B cell (primary cell): ENCODE measurements around the gene VEGFA. TPM values are rescaled to one million over a fixed set of nuclear protein-coding genes. Genes with fewer than 3 reads are reported as not detected.

Experiments
- ATAC-seq: fragments of 200-7000 bp; cut with Tn5 transposase; one replicate; pipeline ENCODE4 v1.10.0; 2021; ENCODE audit warnings: low read depth, mild to moderate bottlenecking, moderate number of reproducible peaks, moderate library complexity
- CTCF ChIA-PET: fragments of 350-600 bp; sonication (Branson Sonifier 250); formaldehyde crosslinking; loops from one replicate; lab custom pipeline; 2021; ENCODE audit warnings: antibody characterized with exemption, inconsistent platforms; lab: Charles Lee
- POLR2A ChIA-PET: fragments of 350-600 bp; sonication (Branson Sonifier 250); formaldehyde crosslinking; loops from one replicate; lab custom pipeline; 2021; ENCODE audit warnings: antibody characterized with exemption; lab: Charles Lee
- DNase-seq: peaks from one replicate; pipeline ENCODE4 v3.0.0; 2013
- H2AFZ ChIP-seq: 2 replicates; pipeline ENCODE4 v1.6.1; 2012; ENCODE audit warnings: mild to moderate bottlenecking, low read depth, low read length; ENCODE audit not compliant: insufficient read depth, poor library complexity, severe bottlenecking
- H3K27ac ChIP-seq, 2 donors: 1 replicate in 1 of 2; 2 replicates in 1 of 2; pipeline ENCODE4 v1.5.1; 2012 to 2013; ENCODE audit warnings: low read length in 2 of 2, mild to moderate bottlenecking in 2 of 2, moderate library complexity in 1 of 2
- H3K27me3 ChIP-seq, 4 experiments: fragments of 200-600 bp in 1 of 4; sonication (generic) in 1 of 4; replicated peaks in 1 of 4; 1 replicate in 2 of 4; 2 replicates in 2 of 4; pipeline versions ENCODE4 v1.6.1 to v1.7.0; 2013 to 2016; ENCODE audit warnings: low read length in 3 of 4, mild to moderate bottlenecking in 2 of 4, mixed read lengths in 1 of 4, moderate library complexity in 1 of 4; ENCODE audit not compliant: insufficient read depth in 4 of 4, control insufficient read depth in 3 of 4; ENCODE audit errors: control extremely low read depth in 1 of 4
- H3K36me3 ChIP-seq, 2 experiments: replicated peaks in 1 of 2; 1 replicate in 1 of 2; 2 replicates in 1 of 2; pipeline versions ENCODE4 v1.6.1 to v1.7.1; 2013; ENCODE audit warnings: low read length in 1 of 2; ENCODE audit not compliant: insufficient read depth in 2 of 2, control insufficient read depth in 1 of 2; ENCODE audit errors: control extremely low read depth in 1 of 2, extremely low read depth in 1 of 2
- H3K4me1 ChIP-seq, 2 donors: fragments of 200-600 bp in 1 of 2; sonication (generic) in 1 of 2; 1 replicate in 1 of 2; 2 replicates in 1 of 2; pipeline versions ENCODE4 v1.5.1 to v1.6.1; 2013 to 2017; ENCODE audit warnings: low read length in 2 of 2; ENCODE audit not compliant: control insufficient read depth in 2 of 2, insufficient read depth in 2 of 2
- H3K4me2 ChIP-seq: replicated peaks from 2 replicates; pipeline ENCODE3; 2012; ENCODE audit warnings: mild to moderate bottlenecking, low read depth, low read length; ENCODE audit not compliant: poor library complexity, severe bottlenecking
- H3K4me3 ChIP-seq, 5 experiments: fragments of 200-600 bp in 1 of 5; sonication (generic) in 1 of 5; 1 replicate in 3 of 5; 2 replicates in 2 of 5; pipeline versions ENCODE4 v1.5.1 to v1.7.0; 2011 to 2016; ENCODE audit warnings: low read length in 4 of 5, mild to moderate bottlenecking in 4 of 5, low read depth in 2 of 5, control low read depth in 1 of 5, moderate library complexity in 1 of 5; ENCODE audit not compliant: insufficient read depth in 1 of 5; ENCODE audit errors: control extremely low read depth in 1 of 5, extremely low read depth in 1 of 5
- H3K79me2 ChIP-seq: fragments of 200-600 bp; sonication (generic); one replicate; pipeline ENCODE4 v1.6.0; 2016; ENCODE audit warnings: low read length; ENCODE audit not compliant: control insufficient read depth, insufficient read depth
- H3K9ac ChIP-seq: fragments of 200-600 bp; sonication (generic); 2 replicates; pipeline ENCODE4 v1.6.1; 2017; ENCODE audit warnings: mild to moderate bottlenecking, low read length, moderate library complexity
- H3K9me3 ChIP-seq, 3 donors: one replicate each; pipeline versions ENCODE4 v1.6.1 to v1.7.1; 2013; ENCODE audit warnings: low read length in 2 of 3; ENCODE audit not compliant: control insufficient read depth in 2 of 3, insufficient read depth in 1 of 3; ENCODE audit errors: control extremely low read depth in 1 of 3
- H4K20me1 ChIP-seq: 2 replicates; pipeline ENCODE4 v1.6.0; 2012; ENCODE audit warnings: mild to moderate bottlenecking, low read length; ENCODE audit not compliant: insufficient read depth, control insufficient read depth, poor library complexity, severe bottlenecking
- H3K27ac Mint-ChIP-seq: one replicate; pipeline ENCODE4 v1.8.0; 2021; ENCODE audit warnings: mixed read lengths
- H3K27me3 Mint-ChIP-seq: one replicate; pipeline ENCODE4 v1.8.0; 2021; ENCODE audit warnings: mixed read lengths
- H3K4me1 Mint-ChIP-seq: one replicate; pipeline ENCODE4 v1.8.0; 2021; ENCODE audit warnings: mixed read lengths
- H3K4me3 Mint-ChIP-seq: one replicate; pipeline ENCODE4 v1.8.0; 2021; ENCODE audit warnings: mixed read lengths
- H3K9me3 Mint-ChIP-seq: one replicate; pipeline ENCODE4 v1.8.0; 2022; ENCODE audit warnings: mixed read lengths; ENCODE audit not compliant: insufficient read depth
- EZH2 ChIP-seq: IDR thresholded peaks from 2 replicates; pipeline ENCODE4 v1.6.1; 2012; ENCODE audit warnings: borderline replicate concordance, low read depth, mild to moderate bottlenecking, moderate library complexity, low read length; ENCODE audit not compliant: insufficient read depth, poor library complexity, severe bottlenecking
- WGBS: methylation state at CpG from one replicate; pipeline ENCODE4 v1.1.5; 2013; ENCODE audit warnings: missing lambda C conversion rate; ENCODE audit not compliant: insufficient coverage; 5-methylcytosine and 5-hydroxymethylcytosine counted together
- intact Hi-C: fragments of 100-400 bp; cut with micrococcal nuclease; formaldehyde crosslinking; loops from one replicate; pipeline ENCODE4 v1.10.0; 2022
- polyA plus RNA-seq: library from polyadenylated mRNA; depleted of rRNA; stranded (reverse); fragments of >200 nt; gene quantifications from 2 replicates; pipeline ENCODE4 v1.2.3, GENCODE V29; 2012
- total RNA-seq, 2 donors: library from RNA; stranded (reverse); fragments of 120-200 nt in 1 of 2; gene quantifications; 1 replicate in 1 of 2; 2 replicates in 1 of 2; pipeline versions ENCODE4 v1.2.3 to v1.2.4, GENCODE V29; 2013 to 2022
- TF ChIP-seq, protein P1 (sequence below): fragments of 200-600 bp; IDR thresholded peaks from one replicate; pipeline ENCODE4 v1.8.0; 2022; ENCODE audit warnings: antibody characterized with exemption, mild to moderate bottlenecking

The VEGFA gene
- total and polyA plus RNA-seq, 2 donors (not counting 1 experiment from before 2014, with no cell fraction given) = 3.9 to 6.4 TPM

DNA sequence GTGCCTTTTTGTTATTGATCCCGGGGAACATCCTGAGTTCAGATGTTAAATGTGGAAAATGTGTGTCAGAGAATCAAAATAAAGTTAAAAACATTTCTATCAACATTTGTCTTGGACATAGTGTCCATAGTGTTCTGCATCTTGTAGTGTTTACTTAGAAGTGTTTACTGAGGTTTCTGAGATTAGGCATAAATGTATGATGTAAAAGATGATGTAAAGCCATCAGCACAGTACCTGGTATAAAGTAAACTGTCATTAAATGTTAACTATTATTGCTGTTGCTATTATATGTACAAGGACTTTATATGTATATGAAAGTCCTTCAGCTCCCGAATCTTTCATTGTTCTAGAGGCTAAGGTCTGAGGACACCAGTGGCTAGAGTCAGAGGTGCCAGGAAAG lies 28.2 kb upstream of the VEGFA start:
- Histone ChIP-seq H3K36me3 (no peaks in the 10 kb centered on the region), H3K4me2 (no peak overlapping the region), H3K4me3 (no peak overlapping the region), H3K9me3 (no peaks in the 10 kb centered on the region), H3K79me2 (no peaks in the 10 kb centered on the region), H3K27ac (no peak overlapping the region), H3K27me3 (peaks cover 0 to 6% (median 0%) of the 10 kb centered on the region in 4 experiments), H3K4me1 (no peaks in the 10 kb centered on the region), H4K20me1 (no peaks in the 10 kb centered on the region), H3K9ac (no peak overlapping the region), H2AFZ (no peak overlapping the region)
- Mint-ChIP-seq H3K27ac (no peak overlapping the region), H3K9me3 (no peaks in the 10 kb centered on the region), H3K27me3 (peaks cover 12% of the 10 kb centered on the region), H3K4me1 (no peaks in the 10 kb centered on the region), H3K4me3 (no peak overlapping the region)
- intact Hi-C loops = no loop called here
- TF ChIP-seq, protein P1, sequence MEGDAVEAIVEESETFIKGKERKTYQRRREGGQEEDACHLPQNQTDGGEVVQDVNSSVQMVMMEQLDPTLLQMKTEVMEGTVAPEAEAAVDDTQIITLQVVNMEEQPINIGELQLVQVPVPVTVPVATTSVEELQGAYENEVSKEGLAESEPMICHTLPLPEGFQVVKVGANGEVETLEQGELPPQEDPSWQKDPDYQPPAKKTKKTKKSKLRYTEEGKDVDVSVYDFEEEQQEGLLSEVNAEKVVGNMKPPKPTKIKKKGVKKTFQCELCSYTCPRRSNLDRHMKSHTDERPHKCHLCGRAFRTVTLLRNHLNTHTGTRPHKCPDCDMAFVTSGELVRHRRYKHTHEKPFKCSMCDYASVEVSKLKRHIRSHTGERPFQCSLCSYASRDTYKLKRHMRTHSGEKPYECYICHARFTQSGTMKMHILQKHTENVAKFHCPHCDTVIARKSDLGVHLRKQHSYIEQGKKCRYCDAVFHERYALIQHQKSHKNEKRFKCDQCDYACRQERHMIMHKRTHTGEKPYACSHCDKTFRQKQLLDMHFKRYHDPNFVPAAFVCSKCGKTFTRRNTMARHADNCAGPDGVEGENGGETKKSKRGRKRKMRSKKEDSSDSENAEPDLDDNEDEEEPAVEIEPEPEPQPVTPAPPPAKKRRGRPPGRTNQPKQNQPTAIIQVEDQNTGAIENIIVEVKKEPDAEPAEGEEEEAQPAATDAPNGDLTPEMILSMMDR = no peak
- no peak for TF ChIP-seq EZH2
- ChIA-PET POLR2A (no interaction called here), CTCF (no interaction called here)
- WGBS = 100% methylated on average over 1 of the region's 2 CpGs
- DNase-seq (no peak), ATAC-seq (no peak)

DNA sequence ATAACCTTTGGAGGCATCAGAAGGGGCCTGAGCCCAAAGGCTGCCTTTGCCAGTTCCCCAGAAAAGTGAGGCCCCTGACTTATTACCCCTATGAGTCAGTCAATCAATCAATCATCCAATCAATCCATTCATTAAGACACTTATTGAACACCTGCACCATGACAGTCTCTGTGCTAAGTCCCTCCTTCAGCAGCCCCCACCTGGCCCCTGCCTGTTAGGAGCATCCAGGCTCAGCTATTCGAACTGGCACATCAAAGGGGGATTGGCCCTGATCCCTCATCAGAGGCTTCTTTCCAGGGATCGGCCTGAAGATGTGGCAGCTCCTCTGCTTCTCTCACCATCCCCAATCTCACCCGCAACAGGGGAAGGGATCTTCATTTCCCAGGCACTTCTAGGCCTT lies 27.7 kb upstream of the VEGFA start:
- Histone ChIP-seq H3K9me3 (no peaks in the 10 kb centered on the region), H4K20me1 (no peaks in the 10 kb centered on the region), H3K4me3 (no peak overlapping the region), H3K4me1 (no peaks in the 10 kb centered on the region), H2AFZ (no peak overlapping the region), H3K36me3 (no peaks in the 10 kb centered on the region), H3K27me3 (peaks cover 0 to 6% (median 0%) of the 10 kb centered on the region in 4 experiments), H3K79me2 (no peaks in the 10 kb centered on the region), H3K27ac (no peak overlapping the region), H3K4me2 (no peak overlapping the region), H3K9ac (no peak overlapping the region)
- Mint-ChIP-seq H3K27ac (no peak overlapping the region), H3K27me3 (peaks cover 15% of the 10 kb centered on the region), H3K9me3 (no peaks in the 10 kb centered on the region), H3K4me1 (no peaks in the 10 kb centered on the region), H3K4me3 (no peak overlapping the region)
- WGBS = 100% methylated on average over 2 of the region's 3 CpGs
- CTCF ChIA-PET = no interaction called here
- DNase-seq (no peak), ATAC-seq (no peak)
- no peak for TF ChIP-seq EZH2
- TF ChIP-seq, protein P1 = no peak
- intact Hi-C loops = no loop called here
- POLR2A ChIA-PET = no interaction called here
